NCI-H1436 treated with DMSO at 0.1 percent for 48 hours (cell line): ENCODE results near the gene LRRTM3.

Experiments used
- DNase-seq: peaks from one replicate; lab custom pipeline; 2025; lab: John Stamatoyannopoulos, UW

Gene LRRTM3

DNA sequence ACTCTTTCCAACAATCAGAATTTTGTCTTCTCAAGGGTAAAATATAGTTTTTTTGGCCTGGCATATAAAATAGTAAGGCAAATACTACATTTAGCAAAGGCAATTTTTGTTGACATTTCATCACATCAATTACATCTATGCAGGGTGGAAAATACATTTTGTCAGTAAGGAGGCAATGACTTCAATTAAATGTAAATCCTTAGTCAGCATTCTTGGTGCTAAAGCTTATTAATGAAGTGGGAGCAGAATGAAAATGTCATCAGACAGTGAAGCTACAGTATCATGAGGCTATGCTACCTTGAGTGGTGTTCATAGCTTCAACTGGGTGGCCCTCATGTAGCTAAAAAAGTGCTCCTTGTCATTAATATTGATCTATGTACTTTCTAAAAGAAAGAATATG is 8.9 kb downstream of the LRRTM3 start:
- no peak for DNase-seq

GRCh38 chr10:66940965-66941364 is 15.1 kb downstream of the LRRTM3 start:
- no peak for DNase-seq

- no peak for DNase-seq
Measured at GRCh38 chr10:66941491-66941890, 15.7 kb downstream of the LRRTM3 start.

- no peak for DNase-seq
Measured at GRCh38 chr10:66942407-66942806, 16.6 kb downstream of the LRRTM3 start.

GRCh38 chr10:66943590-66943989 is 17.8 kb downstream of the LRRTM3 start:
- no peak for DNase-seq

GRCh38 chr10:66951896-66952295 is 26.1 kb downstream of the LRRTM3 start:
- DNase-seq, result no peak

DNA sequence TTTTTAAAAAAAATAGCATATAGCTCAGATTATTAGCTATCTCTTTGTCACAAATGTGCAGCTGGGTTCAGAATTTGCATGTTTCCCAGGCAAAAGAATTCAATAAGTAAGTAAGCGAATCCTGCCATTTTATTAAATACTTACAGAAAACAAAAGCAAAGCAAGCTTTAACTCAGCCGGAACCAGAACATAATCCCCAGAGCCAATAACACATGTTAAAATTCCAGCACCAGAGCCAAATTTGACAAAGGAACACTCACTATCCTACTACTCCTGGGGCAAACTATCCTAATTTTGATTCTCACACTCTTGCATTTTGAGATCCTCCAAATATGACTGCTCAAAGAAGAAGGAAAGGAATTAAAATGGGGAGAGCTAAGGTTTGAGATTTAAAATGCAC is 32.6 kb downstream of the LRRTM3 start:
- DNase-seq, result no peak

- no peak for DNase-seq
Measured at GRCh38 chr10:66964946-66965345, 39.1 kb downstream of the LRRTM3 start.

- no peak for DNase-seq
Measured at GRCh38 chr10:66980246-66980815, 54.5 kb downstream of the LRRTM3 start.

DNA sequence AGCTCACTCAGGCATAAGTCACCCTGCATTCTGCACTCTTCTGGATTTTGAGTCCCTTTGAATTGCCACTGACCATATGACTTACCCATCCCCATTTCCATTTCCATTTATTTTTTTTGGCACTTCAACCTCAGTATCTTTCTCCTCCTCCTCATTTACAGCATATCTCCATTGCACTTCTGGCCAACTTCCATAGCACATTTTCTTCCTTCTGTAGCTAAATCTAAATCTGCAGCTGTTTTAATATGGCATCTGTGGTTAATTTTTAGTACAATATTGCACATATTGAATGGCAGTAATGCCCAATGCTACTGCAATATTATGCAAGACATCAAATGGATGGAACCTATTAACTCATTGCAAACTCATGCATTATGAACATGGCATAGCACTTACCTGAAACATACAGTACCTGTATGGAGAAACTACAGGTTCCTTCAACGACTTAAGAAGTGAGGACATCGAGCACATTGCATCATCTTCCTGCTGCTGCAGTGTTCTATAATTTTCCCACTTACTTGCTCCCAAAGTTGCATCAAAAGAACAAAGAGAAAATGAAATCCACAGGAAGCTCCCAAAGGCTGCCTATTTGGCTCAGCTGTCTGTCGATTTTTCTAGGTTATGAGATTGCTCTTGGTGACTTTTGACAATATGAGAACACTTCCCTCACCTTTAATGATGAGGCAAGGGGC is 55.7 kb downstream of the LRRTM3 start:
- no peak for DNase-seq

- DNase-seq, result no peak
Measured at GRCh38 chr10:66982053-66982420, 56.2 kb downstream of the LRRTM3 start.

DNA sequence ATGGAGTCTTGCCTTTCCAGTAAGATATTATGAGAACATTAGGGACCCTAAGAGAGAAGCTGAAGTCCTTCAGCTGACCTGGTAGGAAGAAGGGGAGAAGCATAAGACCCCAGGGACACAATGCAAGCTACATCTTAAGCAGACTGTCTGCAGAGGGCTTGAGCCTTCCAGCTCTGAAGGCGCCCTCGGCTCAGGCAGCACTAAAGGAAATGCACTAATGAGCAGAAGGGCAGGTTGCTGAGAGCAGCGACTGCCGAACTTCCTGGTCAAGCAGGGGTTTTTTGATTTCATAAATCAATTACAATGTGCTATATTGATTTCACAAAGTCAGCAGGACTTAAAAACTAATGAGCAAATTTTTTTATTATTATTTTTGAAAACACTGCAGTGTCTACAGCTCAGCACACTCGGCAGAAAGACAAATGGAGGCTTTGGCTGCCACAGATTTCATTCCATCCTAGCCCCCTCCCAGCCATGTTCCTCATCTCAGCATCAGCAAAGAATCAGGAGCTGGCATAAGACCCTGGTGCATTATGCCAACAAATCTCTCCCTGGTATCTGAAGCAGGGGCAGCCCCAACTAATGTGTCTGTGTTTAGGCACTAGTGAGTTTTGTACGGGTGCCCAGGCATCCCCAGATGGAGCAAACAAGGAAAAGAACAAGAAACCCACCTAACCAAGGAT is 57.1 kb downstream of the LRRTM3 start:
- no peak for DNase-seq

- no peak for DNase-seq
Measured at GRCh38 chr10:66983475-66983818, 57.6 kb downstream of the LRRTM3 start.

GRCh38 chr10:66990143-66990830 is 64.5 kb downstream of the LRRTM3 start:
- no peak for DNase-seq

DNA sequence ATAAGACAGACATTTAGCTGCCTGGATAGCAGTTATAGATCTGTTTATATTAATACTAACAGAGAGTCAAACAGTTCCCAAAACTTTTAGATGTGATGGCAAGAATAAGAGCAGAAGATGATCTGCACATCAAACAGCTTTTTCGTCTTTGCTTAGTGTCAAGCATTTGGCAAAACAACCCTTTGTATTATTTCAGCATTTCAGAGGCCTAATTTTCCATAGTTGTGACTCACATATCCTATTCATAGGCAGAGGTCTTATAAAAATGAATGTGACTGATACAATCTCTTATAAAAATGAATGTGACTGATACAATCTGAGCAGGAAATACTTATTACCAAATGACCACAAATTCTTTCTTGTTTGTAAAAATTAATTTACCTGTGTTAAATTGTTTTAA is 71.2 kb downstream of the LRRTM3 start:
- no peak for DNase-seq

- DNase-seq, result no peak
Measured at GRCh38 chr10:66999762-67000545, 74.1 kb downstream of the LRRTM3 start.

- DNase-seq, result no peak
Measured at GRCh38 chr10:67004690-67005089, 78.9 kb downstream of the LRRTM3 start.

DNA sequence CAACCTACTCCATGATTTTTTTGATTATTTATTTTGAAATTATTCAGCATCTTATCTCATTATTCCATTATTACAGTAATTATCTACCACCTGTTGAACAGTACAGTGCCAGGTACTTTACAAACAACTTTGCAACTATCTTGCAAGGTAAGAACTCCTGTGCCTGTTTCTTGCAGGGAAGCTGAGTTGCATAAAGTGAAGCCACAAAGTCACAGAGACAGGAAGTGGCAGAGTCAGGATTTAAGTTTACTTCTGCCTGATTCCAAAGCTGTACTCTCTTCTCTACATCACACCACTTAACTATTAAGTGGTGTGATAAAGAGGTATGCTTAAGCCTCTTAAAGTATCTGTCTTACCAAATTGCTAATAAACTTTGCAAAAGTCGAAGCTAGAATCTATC is 80.1 kb downstream of the LRRTM3 start:
- DNase-seq, result no peak

GRCh38 chr10:67011480-67011879 is 85.6 kb downstream of the LRRTM3 start:
- DNase-seq, result no peak

DNA sequence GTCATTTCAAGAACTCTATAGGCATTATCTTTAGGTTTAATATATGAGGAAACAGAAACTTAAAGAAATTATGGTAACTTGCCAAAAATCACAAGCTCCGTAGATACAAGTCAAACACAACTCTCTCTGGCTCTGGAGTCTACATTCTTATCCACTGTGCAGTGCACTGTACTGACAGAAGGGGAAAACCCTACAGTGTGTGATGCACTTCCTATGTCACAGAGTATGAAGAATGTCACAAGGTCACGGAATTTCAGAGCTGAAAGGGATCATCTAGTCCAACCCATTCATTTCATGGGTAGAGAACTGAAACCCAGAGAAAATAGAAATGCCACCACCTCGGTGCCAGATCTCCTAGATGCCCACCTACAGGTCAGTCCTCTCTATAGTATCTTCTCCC is 86.1 kb downstream of the LRRTM3 start:
- no peak for DNase-seq

- DNase-seq, result no peak
Measured at GRCh38 chr10:67015225-67015624, 89.4 kb downstream of the LRRTM3 start.

GRCh38 chr10:67017218-67017617 is 91.4 kb downstream of the LRRTM3 start:
- no peak for DNase-seq
